ENCODE data around the gene AKAP17A.

AKAP17A gene

GRCh38 chrX:1591102-1591862 lies at the start of gene AKAP17A:
AKAP17A (plus strand) TSS chrX:1591604; CDS start chrX:1593463, 1,859 bp downstream.
- Histone ChIP-seq H3K4me3 (peak within 1 kb of the TSS; percentile 91), H3K27ac (peak within 1 kb of the TSS; percentile 77 to 86)
- no peak for TF ChIP-seq CTCF (IDR thresholded peaks at IDR 0.05)
- DNase-seq (ENCODE audit: low spot score): peak; percentile 98

- H3K4me3 ChIP-seq: no peak overlapping the region
- H3K27ac ChIP-seq: no peak overlapping the region
- DNase-seq (ENCODE audit: low spot score): no peak
- TF ChIP-seq CTCF (IDR thresholded peaks at IDR 0.05): no peak
These were observed 48.2 kb upstream of the AKAP17A start for GRCh38 chrX:1542994-1543725.

GRCh38 chrX:1545776-1546408 lies 45.5 kb upstream of the AKAP17A start:
- H3K27ac ChIP-seq: no peak overlapping the region
- DNase-seq (ENCODE audit: low spot score): no peak
- no peak for TF ChIP-seq CTCF (IDR thresholded peaks at IDR 0.05)

GRCh38 chrX:1546691-1547251 lies 44.6 kb upstream of the AKAP17A start:
- DNase-seq (ENCODE audit: low spot score): no peak
- no peak overlapping the region for H3K27ac ChIP-seq
- TF ChIP-seq CTCF (IDR thresholded peaks at IDR 0.05): no peak
- no peak overlapping the region for H3K4me3 ChIP-seq

More at GRCh38 chrX:1545776-1546408, 45.5 kb upstream of the AKAP17A start:
- H3K4me3 ChIP-seq: no peak overlapping the region

- TF ChIP-seq CTCF (IDR thresholded peaks at IDR 0.05): no peak
- H3K27ac ChIP-seq: no peak overlapping the region
- DNase-seq (ENCODE audit: low spot score): no peak
- H3K4me3 ChIP-seq: no peak overlapping the region
These were observed 39.4 kb upstream of the AKAP17A start for GRCh38 chrX:1551959-1552546.

GRCh38 chrX:1554469-1555210 lies 36.8 kb upstream of the AKAP17A start:
- no peak for TF ChIP-seq CTCF (IDR thresholded peaks at IDR 0.05)
- Histone ChIP-seq H3K4me3 (no peak overlapping the region), H3K27ac (peak overlapping the region in 1 of 2 donors; percentile 17)
- no peak for DNase-seq (ENCODE audit: low spot score)

All from coronary artery (tissue), 2 donors.